SU-DHL-6 (cell line): ENCODE data around the gene KIAA1191.

ENCODE experiments used
- EZH2phosphoT487 ChIP-seq: fragments of 200-600 bp; sonication (generic), shearing (Covaris generic); conservative IDR thresholded peaks from 2 replicates; pipeline ENCODE4 v1.6.1; 2018; ENCODE audit warnings: mild to moderate bottlenecking, antibody characterized with exemption, low read length, moderate library complexity, mixed read lengths
- TF ChIP-seq, protein P1 (sequence below): fragments of 200-600 bp; sonication (generic); IDR thresholded peaks from one replicate; pipeline ENCODE4 v1.5.1; 2017; ENCODE audit warnings: antibody characterized with exemption, mild to moderate bottlenecking, low read length, moderate library complexity; ENCODE audit not compliant: insufficient read depth, poor library complexity, severe bottlenecking

DNA sequence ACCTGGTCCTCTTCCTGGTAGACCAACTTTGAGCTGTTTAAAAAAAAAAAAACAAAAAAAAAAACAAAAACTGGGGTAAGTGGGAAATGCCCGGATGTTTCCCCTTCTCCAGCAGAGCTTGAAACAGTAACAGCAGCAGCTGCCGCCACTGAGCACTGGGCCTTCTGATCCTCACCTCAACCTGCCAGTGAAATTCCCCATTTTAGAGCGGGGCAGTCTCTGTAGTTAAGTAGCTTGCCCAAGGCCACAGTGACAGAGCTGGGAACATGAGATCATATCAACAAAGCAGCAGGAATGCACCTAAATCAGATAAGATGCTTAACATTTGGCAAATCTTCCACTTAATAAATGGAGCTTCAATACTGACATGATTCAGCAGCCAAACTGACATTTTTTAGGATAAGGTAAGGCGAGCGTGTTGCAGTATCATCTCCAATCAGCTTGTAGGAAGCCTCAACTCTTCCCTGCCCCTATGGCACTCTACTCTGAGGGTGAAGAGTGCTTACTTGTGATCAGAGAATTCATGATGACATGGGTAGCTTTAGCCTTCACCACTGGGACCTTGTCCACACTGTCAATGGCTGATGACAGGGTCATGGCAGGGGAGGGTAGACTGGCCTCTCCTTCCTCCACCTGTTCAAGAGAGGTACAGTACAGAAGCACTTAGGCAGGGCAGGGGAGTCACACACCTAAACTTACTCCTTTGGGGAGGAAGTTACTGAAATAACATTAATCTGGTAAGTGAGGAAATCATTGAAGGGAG lies 9.3 kb downstream of the KIAA1191 start:
- TF ChIP-seq, protein P1, sequence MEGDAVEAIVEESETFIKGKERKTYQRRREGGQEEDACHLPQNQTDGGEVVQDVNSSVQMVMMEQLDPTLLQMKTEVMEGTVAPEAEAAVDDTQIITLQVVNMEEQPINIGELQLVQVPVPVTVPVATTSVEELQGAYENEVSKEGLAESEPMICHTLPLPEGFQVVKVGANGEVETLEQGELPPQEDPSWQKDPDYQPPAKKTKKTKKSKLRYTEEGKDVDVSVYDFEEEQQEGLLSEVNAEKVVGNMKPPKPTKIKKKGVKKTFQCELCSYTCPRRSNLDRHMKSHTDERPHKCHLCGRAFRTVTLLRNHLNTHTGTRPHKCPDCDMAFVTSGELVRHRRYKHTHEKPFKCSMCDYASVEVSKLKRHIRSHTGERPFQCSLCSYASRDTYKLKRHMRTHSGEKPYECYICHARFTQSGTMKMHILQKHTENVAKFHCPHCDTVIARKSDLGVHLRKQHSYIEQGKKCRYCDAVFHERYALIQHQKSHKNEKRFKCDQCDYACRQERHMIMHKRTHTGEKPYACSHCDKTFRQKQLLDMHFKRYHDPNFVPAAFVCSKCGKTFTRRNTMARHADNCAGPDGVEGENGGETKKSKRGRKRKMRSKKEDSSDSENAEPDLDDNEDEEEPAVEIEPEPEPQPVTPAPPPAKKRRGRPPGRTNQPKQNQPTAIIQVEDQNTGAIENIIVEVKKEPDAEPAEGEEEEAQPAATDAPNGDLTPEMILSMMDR = no peak
- no peak for TF ChIP-seq EZH2phosphoT487
